ENCODE results near the gene COL11A2. TPM values are rescaled to one million over a fixed set of nuclear protein-coding genes. Genes with fewer than 3 reads are reported as not detected.

COL11A2 gene
- total RNA-seq, 1 experiment from 2014 or later: 0.42 TPM

DNA sequence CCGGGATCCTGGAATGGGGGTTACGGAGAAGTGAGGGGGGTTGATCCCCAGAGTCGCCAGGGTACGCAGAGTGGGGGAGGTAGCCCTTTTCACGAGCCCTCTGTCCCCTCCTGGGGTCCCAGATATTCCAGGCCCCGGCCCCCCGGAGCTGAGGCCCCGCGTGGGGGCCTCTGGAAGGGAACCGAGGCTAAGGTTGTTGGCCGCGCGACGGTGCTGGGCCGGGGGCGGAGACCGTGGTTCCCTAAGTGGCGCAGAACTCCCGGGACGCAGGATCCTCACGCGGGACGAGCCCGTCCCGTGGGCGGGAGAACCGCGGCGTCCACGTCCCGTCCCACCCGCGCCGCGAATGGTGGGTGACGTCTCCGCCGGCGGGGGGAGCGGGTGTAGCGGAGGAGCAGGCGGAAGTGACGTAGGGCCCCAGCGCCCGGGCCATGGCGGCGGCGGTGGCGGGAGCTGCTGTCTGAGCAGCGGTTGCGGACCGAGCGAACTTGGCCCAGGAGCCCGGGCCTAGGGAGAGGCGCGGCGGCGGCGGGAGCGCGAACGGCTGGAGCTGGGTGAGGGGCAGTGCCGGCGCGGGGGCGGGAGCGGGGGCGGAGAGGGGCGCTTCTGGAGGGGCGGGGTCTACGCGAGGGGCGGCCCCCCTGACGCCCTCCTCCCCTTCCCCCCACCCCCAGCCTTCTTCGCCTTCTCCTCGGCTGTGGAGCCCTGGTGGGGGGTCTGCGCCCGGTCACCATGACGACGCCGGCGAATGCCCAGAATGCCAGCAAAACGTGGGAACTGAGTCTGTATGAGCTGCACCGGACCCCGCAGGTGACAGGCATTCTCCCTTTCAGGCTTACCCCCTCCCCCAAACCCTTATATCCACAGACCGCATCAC, 16.1 kb upstream of the COL11A2 start, which contains the start of gene RING1:
RING1 (plus strand) TSS at position 410 of the 877 bp plus-strand sequence; CDS start at position 733, 323 bp downstream.
- DNase-seq (ENCODE audit: low read depth, low spot score): peak; percentile 67
- in situ Hi-C loops (cut with HindIII; ENCODE audit: low pct_unique_long_range_greater_than_20kb, low sequenced_read_pairs): no loop called here

DNA sequence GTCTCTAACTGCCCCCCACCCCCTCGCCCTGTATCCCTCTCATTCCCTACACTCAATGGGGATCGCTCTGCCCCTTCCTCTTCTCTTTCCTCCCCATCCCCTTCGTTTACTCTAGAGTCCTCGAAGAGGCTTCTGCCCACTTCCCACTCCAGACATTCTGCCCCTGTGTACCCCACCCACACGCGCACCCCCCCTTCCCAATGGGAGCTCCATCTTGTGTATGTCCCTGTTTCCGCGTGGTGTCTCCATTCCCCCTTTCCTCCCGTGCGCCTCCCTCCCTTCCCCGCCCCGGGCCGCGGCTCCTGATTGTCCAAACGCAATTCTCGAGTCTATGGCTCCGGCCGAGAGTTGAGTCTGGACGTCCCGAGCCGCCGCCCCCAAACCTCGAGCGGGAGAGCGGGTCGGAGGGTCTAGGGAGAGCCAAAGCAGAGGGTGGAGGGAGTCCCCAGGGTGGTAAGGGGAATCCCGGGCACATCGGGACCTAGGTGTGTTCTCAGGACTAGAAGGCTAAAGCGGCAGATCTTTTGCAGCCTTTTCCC, 15.4 kb upstream of the COL11A2 start:
- DNase-seq (ENCODE audit: low read depth, low spot score): no peak

DNA sequence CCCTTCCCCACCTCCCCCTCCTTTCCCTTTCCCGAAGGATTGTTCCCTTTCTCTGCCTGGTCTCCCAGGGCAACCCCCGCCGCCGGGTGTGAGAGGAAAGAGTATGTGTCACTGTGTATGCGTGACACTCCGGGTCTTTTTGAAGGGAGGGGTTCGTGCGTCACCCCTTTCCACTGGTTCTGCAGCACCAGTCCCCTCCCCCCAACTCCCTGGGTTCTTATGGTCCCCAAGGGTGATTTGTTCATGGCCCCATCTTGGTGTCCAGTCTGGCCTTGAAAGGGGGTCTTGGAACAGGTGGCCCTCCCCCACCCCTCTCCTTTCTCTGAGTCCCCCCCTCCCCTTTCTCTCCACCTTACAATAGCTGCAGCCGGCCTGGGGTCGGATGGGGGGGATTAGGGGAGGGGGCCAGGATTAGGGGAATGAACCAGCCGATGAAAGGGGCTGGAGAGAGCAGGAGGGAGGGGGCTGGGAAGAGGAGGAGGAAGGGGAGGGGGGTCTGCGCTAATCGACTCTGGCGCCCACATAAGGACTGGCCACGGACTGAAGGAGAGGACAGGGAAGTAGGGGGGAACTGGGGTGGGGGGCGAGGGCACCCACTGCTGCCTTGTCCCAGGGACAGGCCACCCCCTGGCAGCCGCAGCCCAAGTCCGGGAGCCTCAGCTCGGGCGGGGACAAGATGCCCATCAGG, 14.7 kb upstream of the COL11A2 start:
- DNase-seq (ENCODE audit: low read depth, low spot score): no peak
- in situ Hi-C loops (cut with HindIII; ENCODE audit: low pct_unique_long_range_greater_than_20kb, low sequenced_read_pairs): no loop called here

More for the DNA sequence above, 15.4 kb upstream of the COL11A2 start:
- in situ Hi-C loops (cut with HindIII; ENCODE audit: low pct_unique_long_range_greater_than_20kb, low sequenced_read_pairs): no loop called here

DNA sequence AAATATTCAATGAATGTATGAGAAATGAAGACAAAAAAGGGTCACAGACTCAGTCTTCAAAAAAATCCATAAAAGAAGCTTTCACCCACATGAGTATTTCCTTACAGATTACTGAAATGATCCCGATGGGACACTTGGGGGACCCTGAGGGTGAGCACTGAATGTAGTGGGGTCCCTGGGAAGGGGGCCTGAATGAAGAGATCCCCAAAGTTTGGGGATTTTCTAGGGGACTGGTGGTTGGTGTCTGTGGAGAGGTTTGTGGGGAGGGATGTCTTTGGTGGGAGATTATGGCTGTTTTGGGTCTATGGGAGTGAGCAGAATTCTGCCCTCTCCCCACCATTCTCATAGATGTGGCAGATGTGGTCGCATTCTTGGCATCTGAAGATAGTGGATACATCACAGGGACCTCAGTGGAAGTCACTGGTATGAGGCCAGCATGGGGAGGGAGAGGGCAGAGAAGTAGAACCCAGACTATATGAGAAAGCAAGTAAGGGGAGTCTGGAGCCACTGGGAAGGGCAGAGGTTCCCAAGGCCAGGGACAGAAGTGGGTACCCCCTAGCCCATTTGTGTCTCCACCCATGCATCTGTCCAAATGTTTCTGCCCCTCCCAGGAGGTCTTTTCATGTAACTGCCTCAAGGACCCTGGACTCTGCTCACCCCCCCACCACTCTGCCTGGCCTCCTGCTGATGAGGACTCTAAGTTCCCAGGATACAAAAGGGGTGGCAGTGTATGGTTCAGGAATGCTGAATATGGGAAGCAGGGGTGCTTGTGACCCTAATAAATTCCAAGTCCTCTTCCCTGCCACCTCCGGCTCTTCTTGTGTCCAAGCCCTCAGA, 14.0 kb upstream of the COL11A2 start:
- DNase-seq (ENCODE audit: low read depth, low spot score): no peak
- in situ Hi-C loops (cut with HindIII; ENCODE audit: low pct_unique_long_range_greater_than_20kb, low sequenced_read_pairs): no loop called here

DNA sequence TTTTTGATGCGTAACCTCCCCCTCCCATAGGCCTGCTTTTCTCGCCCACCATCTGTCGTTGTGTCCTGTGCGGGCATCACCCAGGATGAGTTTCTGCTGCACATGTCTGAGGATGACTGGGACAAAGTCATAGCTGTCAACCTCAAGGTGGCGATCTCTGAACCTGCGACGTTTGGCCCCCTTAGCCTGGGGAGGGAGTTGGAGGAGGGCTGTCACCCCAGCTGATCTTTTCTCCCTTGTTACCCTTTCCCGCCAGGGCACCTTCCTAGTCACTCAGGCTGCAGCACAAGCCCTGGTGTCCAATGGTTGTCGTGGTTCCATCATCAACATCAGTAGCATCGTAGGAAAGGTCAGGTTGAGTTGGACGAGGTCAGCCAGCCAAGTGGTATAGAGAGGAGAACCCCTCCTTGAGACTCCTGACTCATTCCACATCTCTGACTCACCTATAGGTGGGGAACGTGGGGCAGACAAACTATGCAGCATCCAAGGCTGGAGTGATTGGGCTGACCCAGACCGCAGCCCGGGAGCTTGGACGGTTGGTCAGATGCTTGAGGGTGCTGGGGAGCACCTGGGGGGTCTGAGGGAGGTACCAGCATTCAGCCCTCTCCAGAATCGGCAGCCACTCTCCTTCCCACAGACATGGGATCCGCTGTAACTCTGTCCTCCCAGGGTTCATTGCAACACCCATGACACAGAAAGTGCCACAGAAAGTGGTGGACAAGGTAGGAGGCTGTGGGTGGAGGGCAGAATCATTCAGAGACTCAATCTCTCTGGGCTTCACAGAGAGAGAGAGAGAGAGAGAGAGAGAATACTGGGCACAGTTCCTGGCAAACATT, 13.1 kb upstream of the COL11A2 start:
- in situ Hi-C loops (cut with HindIII; ENCODE audit: low pct_unique_long_range_greater_than_20kb, low sequenced_read_pairs): no loop called here
- no peak for DNase-seq (ENCODE audit: low read depth, low spot score)

DNA sequence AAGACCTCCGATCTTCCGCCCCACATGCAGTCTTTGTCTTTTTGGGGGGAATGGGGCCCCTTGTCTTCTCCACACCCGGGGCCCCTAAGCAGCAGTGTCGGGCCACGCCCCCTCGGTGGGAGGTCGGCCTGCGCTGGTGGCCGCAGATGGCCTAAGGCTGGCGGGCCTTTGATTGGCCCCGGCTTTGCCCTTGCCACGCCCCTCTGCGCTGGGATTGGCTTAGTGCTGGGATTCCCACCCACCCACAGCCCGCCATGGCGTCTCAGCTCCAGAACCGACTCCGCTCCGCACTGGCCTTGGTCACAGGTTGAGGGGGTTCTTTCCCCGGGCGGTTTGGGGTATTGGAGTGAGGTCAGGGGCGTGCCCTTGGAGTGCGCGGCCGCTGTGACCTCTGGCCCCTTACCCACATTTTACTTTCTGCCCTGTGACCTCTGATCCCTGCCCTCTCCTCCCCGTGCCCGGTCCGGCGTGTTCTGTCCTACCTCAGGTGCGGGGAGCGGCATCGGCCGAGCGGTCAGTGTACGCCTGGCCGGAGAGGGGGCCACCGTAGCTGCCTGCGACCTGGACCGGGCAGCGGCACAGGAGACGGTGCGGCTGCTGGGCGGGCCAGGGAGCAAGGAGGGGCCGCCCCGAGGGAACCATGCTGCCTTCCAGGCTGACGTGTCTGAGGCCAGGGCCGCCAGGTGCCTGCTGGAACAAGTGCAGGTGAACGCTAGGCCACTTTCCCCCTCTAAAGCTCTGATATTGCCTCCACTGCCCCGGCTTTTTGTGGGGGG, 12.3 kb upstream of the COL11A2 start, which contains the start of gene HSD17B8:
HSD17B8 (plus strand) TSS at position 241 of the 776 bp plus-strand sequence; CDS start at position 255, 14 bp downstream.
- in situ Hi-C loops (cut with HindIII; ENCODE audit: low pct_unique_long_range_greater_than_20kb, low sequenced_read_pairs): no loop called here
- peak; percentile 91 for DNase-seq (ENCODE audit: low read depth, low spot score)

DNA sequence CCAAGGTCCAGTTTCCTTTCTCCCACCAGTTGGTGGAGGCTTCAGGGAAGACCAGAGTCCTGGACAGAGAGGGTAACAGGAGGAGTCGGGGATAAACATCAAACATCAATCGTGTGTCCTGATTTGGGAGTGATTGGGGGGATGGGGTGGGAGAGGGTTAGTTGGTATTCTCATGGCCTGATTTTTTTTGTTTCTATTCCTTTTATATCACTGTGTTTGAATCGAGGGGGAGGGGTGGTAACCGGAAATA, 11.8 kb upstream of the COL11A2 start:
- in situ Hi-C loops (cut with HindIII; ENCODE audit: low pct_unique_long_range_greater_than_20kb, low sequenced_read_pairs): no loop called here
- no peak for DNase-seq (ENCODE audit: low read depth, low spot score)

DNA sequence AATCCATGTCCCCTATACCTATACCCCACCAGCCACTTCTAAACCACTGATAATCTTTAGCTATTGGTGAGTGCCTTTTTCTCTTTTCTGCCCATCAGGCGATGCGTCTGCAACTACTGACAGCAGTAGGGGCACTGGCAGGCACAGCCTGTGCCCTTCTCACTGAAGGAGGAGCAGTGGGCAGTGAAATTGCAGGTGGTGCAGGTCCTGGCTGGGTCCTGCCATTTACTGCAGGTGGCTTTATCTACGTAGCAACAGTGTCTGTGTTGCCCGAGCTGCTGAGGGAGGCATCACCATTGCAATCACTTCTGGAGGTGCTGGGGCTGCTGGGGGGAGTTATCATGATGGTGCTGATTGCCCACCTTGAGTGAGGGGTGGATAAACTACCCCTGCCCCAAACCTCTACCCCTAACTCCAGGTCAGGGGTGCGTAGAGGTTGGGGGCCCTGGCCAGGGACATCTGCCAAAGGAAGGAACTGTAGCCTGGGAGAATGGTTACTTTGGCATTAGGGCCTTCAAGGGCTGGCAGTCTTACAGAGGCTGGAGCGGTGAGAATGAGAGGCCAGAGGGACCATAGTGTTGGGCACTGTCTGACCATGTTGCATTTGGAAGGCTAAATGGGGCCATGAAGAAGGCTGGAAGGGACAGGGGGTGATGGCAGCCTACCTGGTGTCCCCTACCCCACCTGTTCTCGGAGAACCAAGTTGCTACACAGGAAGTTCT, 11.3 kb upstream of the COL11A2 start:
- DNase-seq (ENCODE audit: low read depth, low spot score): no peak
- in situ Hi-C loops (cut with HindIII; ENCODE audit: low pct_unique_long_range_greater_than_20kb, low sequenced_read_pairs): no loop called here

DNA sequence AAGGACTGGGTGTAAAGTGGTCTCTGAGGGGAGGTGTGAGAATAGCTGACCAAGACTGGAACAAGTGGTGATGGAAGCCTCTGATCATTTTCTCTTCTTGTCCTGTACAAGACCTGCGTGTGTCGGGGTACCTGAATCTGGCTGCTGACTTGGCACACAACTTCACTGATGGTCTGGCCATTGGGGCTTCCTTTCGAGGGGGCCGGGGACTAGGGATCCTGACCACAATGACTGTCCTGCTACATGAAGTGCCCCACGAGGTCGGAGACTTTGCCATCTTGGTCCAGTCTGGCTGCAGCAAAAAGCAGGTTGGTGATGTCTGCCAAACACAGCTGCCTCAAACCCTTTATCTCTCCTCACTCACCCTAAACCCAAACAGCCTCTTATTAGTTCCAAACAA, 10.5 kb upstream of the COL11A2 start:
- no peak for DNase-seq (ENCODE audit: low read depth, low spot score)
- in situ Hi-C loops (cut with HindIII; ENCODE audit: low pct_unique_long_range_greater_than_20kb, low sequenced_read_pairs): no loop called here

DNA sequence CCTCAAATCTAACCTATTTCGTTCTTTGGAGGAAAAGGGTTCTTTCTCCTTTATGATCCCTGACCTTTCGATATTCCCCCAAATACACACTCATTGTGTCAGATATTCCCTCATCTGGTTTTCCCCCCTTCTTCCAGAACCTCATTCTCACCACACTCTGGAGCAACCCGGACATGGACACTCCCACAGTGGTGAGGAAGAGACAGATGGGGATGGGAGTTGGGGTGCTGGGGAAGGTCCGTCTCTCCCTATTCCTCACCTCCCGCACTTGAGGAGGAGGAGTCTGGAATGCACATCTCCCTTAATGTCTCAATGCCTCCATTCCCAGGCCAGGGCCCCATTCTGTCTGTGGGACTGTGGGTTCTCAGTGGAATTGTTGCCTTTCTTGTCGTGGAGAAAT, 9.7 kb upstream of the COL11A2 start:
- no peak for DNase-seq (ENCODE audit: low read depth, low spot score)
- in situ Hi-C loops (cut with HindIII; ENCODE audit: low pct_unique_long_range_greater_than_20kb, low sequenced_read_pairs): no loop called here

DNA sequence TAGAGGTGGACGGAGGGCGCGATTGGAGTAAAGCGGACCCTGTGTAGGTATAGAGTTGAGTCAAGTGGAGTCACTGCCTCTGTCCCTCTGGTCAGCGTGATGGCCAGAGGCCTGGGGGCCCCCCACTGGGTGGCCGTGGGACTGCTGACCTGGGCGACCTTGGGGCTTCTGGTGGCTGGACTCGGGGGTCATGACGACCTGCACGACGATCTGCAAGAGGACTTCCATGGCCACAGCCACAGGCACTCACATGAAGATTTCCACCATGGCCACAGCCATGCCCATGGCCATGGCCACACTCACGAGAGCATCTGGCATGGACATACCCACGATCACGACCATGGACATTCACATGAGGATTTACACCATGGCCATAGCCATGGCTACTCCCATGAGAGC, 8.9 kb upstream of the COL11A2 start:
- no peak for DNase-seq (ENCODE audit: low read depth, low spot score)
- in situ Hi-C loops (cut with HindIII; ENCODE audit: low pct_unique_long_range_greater_than_20kb, low sequenced_read_pairs): no loop called here

DNA sequence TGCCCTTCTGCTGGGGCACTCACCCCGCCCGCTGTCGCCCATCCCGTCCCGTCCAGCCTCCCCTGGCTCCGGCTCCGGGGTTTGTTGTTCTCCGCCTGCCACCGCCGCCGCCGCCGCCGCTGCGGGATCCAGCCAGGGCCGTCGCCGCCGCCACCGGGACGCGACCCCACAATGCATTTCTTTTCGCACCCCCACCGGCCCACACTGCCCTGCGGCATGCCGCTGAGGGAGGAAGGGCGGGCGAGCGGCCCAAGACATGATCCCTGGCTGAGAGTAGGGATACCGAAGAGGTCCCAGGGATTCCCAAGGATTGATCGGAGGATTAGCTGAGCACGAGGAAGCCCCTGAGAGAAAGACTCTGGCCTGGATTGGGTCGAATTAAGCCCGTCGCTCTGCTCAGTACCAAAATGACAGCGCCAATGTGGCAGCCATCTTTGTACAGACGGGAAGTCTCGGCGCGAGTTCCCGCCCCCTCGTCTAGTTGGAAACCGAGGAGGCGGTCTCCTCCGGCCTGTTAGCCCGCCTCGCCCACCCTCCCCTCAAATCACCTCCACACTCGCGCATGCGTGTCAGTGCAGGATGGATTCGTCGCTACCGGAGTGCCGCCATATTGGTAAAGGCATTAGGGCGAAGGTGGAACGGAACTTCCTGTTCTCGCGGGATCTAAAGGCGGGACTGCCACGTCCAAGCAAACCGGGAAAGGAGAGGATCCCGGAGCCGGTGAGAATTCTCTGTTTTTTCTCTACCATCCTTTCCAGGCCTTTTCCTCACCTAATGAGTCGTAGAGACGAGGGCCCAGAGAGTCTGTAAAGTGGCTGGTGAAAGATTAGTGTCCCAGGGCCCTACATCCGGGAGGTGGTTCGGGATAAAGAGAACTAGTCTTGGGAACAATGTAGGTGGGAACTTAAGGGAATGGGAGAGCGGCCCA, 8.2 kb upstream of the COL11A2 start, which contains the start of the genes RXRB and SLC39A7:
RXRB (minus strand) TSS at position 447 of the 928 bp plus-strand sequence; CDS start at position 258, 189 bp downstream.
SLC39A7 (plus strand) TSS at position 649 of the 928 bp plus-strand sequence. CDS start 379 bp downstream, outside the sequence.
- peak; percentile 99 for DNase-seq (ENCODE audit: low read depth, low spot score)
- in situ Hi-C loops (cut with HindIII; ENCODE audit: low pct_unique_long_range_greater_than_20kb, low sequenced_read_pairs): no loop called here

DNA sequence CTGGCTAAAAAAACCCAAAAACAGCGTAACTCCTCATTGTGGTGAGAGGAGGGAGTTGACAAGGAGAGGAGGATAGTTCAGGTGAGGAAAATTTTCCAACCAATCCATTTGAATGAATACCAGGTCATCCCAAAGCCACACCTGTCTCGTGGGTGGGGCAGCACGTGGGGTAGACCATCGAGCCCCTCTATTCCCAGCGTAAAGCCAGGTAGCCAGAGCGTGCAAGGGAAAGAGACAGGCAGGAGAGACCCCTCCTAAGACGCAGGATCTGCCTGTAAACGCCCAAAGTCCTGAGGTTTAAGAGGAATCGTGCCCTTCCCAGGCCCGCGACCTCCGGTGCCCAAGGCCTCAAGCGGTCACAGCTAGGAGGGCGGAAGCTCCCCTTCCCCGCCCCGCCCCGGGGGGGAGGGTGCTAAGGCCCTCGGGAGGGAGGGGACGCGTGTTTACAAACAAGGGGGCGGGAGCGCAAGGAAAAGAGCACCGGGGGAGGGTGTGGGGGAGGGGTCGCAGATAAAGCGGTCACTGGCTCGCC, 7.5 kb upstream of the COL11A2 start:
- DNase-seq (ENCODE audit: low read depth, low spot score): peak; percentile 87
- in situ Hi-C loops (cut with HindIII; ENCODE audit: low pct_unique_long_range_greater_than_20kb, low sequenced_read_pairs): no loop called here

DNA sequence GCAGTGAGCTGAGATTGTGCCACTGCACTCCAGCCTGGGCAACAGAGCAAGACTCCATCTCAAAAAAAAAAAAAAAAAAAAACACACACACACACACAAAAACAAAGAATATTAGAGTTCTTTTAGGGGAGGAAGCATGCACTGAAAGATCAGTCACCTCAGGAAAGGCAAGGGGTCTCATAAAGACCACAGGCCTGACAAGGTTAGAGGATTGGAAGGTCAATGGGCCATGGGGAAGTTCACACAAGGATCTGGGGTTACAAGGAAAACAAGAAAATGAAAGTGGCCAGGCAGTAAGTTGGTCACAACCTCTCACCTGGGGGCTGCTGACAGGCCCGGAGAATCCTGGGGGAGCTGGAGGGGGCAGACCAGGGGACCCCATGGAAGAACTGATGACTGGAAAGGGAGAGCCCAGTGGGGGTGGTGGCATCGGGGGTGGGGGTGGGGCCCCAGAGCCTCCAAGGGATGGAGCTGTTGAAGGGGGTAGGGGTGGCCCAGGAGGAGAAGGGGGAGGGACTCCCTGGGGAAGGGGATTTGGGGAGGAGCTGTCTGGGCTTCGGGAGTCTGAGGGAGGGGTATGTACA, 6.7 kb upstream of the COL11A2 start:
- DNase-seq (ENCODE audit: low read depth, low spot score): no peak
- in situ Hi-C loops (cut with HindIII; ENCODE audit: low pct_unique_long_range_greater_than_20kb, low sequenced_read_pairs): no loop called here

Measured in SK-MEL-5 (cell line).